ENCODE measurements around the gene SPATA3.

GRCh38 chr2:231010201-231010730 lies 14.3 kb downstream of the SPATA3 start:
- TF ChIP-seq CTCF (IDR thresholded peaks at IDR 0.05; ENCODE audit: low read length) (no peak), EZH2 (IDR thresholded peaks at IDR 0.05; ENCODE audit: borderline replicate concordance, low read length) (no peak)

Measured in OCI-LY1 (cell line).